SKM-1 (cell line): ENCODE measurements around the gene YBEY.

Experiments
- DNase-seq: peaks from one replicate; lab custom pipeline; 2025; ENCODE audit not compliant: unreplicated experiment; lab: John Stamatoyannopoulos, UW

YBEY gene

DNA sequence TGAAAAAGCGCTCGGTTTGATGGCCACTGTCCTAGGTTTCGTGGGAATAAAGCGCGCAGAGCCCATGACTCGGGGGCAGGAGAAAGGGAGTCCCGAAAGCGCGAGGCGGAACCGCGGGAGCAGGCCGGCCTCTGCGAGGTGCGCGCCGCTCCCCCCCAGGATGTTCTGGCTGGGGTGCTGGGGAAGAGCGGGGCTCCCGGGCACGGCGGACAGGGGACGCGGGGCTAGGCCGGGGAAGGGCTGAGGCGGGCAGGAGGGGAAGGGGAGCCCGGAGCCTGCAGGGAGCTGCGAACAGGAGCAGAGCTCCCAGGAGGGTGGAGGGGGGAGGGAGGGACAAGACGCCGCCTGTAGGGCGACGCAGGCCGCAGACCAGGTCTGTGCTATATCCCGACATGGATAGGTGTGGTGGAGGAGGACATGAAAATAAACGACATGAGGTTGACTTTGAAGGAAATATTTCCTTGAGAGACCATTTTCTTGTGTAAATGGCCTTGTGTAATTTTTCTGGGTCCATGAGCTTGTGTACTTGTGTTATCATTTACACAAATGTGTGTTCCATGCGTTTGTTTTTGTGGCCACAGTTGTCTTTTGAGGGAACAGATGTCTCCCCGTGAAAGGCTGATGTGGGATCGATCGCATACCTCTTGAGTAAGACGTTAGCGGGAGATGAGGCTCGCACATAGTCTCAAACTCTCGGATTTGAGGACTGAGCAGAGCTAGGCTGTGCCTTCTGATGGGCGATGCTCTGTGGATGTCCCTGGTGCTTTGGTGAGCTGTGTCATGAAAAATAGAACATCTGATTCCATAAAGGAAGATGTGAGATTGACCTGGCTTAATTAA is 39.2 kb downstream of the YBEY start:
- peak; percentile 17 for DNase-seq

DNA sequence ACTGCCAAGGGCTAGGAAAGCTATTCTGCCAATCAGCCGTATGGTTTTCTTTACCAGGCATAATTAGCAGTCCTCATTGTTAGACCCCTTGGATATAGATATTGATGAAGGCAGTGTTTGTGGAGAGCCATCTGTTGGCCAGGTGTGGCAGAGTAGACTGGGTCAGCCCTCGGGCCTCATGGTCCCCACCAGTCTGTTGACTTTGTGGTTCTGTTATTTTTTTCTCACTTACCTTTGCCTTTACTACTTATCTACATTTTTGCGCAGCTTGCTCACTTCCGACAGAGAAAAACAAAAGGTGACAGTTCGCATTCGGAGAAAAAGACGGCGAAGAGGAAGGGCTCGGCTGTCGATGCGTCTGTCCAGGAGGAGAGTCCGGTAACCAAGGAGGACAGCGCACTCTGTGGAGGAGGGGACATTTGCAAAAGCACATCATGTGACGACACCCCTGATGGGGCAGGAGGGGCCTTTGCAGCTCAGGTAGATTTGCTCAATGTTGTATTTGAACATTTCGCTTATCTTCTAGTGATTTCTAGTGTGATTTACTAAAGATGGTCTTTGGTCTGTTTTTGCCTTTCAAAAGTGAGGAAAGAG is 40.1 kb downstream of the YBEY start:
- DNase-seq = no peak

DNA sequence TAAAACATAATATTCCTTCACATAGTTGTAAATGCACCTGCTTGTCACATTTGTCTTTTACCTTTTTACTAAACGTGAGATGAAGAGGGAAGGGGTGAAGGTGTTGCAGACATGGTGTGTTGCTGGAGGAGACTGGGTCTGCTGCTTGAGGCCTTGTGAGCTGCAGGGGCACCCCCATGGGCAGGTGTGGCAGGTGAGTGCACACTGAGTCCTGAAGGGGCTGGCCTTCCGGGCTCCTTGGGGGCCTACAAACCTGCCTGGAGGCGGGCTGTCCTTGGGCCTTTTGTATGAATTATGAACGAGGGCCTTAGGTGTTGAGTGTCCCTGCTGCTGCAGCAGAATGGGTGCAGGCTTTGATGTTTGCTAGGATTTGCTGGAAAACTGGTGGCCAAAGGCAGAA is 41.6 kb downstream of the YBEY start:
- no peak for DNase-seq

DNA sequence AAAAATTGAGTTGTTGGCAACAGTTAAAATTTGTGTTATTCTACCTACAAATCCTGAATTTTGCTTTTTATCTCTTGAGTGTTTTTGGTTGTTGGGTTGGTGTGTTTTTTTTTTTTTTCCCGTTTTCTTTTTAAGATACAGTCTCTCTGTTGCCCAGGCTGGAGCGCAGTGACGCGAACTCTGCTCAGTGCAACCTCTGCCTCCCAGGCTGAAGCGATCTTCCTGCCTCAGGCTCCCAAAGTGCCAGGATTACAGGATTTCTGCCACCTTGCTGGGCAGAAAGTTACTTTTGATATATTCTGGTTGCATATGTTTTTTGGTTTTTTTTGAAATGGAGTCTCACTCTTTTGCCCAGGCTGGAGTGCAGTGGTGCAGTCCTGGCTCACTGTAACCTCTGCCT is 42.0 kb downstream of the YBEY start:
- DNase-seq = no peak

DNA sequence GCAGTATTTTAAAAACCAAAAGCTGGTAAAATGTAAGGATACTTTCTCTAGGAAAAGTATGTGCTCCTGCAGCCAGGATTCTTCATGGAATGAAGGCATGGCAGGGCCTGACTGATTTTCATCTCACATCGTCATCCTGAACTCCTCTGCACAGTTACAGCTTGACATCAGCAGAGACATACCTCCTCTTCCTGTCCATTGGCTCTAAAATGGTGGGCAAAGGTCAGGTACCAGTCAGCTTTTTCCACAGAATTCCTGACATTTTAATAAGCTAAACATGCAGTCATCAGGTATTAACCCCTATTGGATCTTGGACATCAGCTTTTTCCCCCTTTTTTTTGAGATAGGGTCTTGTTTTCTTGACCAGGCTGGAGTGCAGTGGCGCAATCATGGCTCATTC is 43.7 kb downstream of the YBEY start:
- no peak for DNase-seq

DNA sequence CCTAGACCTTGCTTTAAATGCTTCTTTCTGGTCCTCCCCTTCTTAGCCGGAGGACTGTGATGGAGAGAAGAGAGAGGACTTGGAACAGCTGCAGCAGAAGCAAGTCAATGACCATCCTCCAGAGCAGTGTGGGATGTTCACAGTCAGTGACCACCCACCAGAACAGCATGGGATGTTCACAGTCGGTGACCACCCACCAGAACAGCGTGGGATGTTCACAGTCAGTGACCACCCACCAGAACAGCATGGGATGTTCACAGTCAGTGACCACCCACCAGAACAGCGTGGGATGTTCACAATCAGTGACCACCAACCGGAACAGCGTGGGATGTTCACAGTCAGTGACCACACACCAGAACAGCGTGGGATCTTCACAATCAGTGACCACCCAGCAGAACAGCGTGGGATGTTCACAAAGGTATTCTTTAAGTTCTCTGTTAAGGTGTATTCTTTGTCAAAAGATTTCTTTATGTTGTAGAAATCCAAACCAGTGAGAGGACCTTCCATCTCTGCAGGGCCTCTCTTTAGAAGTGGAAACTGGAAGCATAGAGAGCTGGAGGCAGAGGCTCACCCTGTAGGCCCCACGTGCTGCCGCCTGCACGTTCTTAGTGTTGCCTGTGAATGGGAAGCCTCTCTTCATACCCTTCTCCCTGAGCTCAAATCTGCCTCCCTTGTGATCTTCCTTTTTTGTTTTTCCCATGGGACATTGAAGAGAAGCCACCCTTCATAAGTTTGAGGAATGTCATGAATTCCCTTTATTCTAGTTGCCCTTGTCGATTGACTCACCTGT is 48.4 kb downstream of the YBEY start:
- no peak for DNase-seq

DNA sequence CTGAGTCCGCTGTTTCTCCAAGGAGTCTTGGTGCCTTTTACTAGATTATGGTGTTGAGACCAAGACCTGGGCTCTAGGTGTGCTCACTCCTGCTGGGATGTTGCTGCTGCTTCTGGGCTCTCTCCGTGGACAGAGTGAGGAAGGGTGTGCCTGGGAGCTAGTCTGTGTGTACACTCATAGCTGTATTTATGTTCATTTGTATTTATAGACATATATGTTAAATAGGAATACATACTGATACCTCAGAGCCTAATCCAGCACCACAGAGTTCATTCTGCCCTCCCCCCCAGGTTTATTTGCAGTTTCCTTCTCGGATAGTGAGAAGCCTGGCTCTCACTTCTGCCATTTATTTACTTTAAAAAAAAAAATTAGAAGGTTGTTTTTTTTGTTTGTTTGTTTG is 50.5 kb downstream of the YBEY start:
- DNase-seq = no peak

DNA sequence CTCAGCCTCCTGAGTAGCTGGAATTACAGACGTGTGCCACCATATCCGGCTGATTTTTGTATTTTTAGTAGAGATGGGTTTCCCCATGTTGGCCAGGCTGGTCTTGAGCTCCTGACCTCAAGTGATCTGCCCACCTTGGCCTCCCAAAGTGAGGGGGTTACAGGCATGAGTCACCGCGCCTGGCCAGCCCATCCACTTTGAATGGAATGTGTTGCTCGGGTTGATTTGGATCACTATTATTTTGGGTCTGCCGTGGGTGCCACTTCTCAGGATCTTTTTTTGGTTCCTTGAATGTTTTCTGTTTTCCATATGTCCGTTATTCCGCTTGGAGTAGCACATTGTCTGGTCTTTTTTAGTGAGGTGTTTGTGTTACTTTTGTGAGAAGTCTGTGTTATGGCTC is 54.9 kb downstream of the YBEY start:
- no peak for DNase-seq

DNA sequence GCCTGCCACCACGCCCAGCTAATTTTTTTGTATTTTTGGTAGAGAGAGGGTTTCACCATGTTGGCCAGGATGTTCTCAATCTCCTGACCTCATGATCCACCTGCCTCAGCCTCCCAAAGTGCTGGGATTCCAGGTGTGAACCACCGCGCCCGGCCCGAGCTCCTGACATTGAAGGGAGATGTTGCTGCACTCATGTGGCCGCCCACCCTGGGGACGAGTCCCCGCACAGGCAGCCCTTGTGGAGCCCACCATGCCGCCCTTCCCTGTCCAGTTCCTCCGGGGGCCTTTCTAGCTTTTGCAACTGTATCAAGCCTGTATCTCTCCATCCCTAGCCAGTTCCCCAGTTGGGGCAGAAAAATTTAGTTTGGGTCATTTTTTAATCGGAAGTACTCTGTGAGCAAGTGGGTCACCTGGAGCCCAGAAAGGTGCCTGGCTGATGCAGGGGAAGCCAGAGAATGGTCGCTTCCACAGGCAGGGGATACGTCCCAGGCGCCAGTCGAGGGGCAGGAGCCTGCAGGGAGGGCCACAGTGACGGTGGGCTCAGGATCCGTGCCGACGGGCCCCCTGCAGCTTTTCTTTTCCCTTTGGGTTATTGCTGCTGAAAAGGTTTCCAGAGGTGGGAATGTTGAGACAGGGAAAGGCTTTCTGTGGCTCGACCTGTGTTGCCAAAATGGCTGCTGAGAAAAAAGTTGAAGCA is 58.2 kb downstream of the YBEY start:
- DNase-seq = no peak

DNA sequence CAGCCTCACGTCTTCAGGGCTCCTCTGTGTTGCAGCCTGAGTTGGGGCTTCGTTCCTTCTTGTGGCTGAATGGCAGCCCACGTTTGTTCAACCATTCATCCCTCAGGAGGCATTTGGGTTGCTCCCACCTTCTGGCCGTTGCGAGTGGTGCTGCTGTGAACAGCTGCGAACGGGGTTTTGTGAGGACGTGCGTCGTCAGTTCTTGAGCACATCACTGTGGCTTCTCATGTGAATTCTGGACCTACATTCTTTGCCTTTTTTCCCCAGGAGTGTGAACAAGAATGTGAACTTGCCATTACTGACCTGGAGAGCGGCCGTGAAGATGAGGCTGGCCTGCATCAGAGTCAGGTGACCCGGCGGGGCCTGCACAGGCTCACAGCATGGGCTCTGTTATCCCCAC is 59.7 kb downstream of the YBEY start:
- no peak for DNase-seq

DNA sequence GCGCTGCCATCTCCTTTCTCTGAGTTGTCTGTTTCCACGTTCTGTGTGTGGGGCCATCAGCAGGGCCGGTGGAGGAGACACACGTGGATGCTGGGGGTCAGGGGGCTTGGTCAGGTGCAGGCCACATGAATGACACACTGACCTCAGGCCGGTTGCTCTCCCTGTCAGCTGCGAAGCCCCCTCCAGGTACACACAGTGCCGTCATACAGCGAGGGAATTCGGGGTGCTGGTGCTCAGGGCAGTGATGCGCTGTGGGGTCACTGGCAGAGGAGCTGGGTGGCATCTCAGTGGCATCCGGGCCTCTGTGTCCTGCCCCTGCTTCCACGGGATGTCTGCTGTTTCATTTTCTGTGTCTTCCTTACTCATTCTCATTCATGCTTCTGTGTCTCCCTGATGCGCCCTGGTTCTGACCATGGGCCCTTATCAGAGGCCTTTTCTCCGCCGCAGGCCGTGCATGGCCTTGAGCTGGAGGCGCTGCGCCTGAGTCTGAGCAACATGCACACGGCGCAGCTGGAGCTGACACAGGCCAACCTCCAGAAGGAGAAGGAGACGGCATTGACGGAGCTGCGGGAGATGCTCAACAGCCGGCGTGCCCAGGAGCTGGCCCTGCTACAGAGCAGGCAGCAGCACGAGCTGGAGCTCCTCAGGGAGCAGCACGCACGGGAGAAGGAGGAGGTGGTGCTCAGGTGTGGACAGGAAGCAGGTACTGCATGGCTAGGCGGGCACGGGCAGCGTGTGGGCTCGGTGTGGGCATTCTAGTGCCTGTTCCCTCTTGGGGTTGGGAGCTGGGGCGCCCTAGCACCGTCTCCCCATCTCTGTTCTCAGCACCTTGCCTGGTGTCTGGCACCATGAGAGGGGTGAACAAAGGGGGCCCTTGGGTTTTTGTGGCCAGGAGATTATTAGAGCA is 60.4 kb downstream of the YBEY start:
- DNase-seq = no peak

DNA sequence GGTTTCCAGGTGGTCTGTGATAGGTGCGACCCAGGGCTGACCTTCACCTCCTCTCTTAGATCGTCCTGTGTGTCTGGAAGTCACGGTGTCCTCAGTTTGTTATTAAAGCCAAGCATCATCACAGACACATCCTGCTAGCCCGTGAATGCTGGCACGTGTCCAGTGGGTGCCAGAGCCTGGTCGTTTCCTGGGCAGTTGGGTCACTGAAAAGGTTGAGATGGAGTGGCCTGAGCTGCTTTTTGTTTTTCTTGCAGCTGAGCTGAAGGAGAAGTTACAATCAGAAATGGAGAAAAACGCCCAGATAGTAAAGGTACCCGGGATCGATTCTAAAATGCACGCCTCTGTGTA is 61.0 kb downstream of the YBEY start:
- no peak for DNase-seq
